Activated naive CD4-positive, alpha-beta T cell treated with anti-CD3 and anti-CD28 coated beads for 36 hours (primary cell): ENCODE measurements around the gene PLXNB1. TPM values are rescaled to one million over a fixed set of nuclear protein-coding genes. Genes with fewer than 3 reads are reported as not detected.
A peak's percentile ranks its signal among the peaks of the same experiment; 100 is the strongest.

Source experiments
- CTCF ChIA-PET: fragments of 350-600 bp; sonication (Branson Sonifier 250); formaldehyde crosslinking; loops from one replicate; lab custom pipeline; 2021; ENCODE audit warnings: antibody characterized with exemption; lab: Charles Lee
- DNase-seq: peaks from one replicate; pipeline ENCODE4 v3.0.0-alpha.2; 2020
- H3K27ac Mint-ChIP-seq: one replicate; pipeline ENCODE4 v1.8.0; 2021; ENCODE audit warnings: mild to moderate bottlenecking, mixed read lengths
- H3K27me3 Mint-ChIP-seq: one replicate; pipeline ENCODE4 v1.8.0; 2021; ENCODE audit warnings: low read depth, mixed read lengths
- H3K36me3 Mint-ChIP-seq: one replicate; pipeline ENCODE4 v1.8.0; 2021; ENCODE audit warnings: low read depth, mixed read lengths
- H3K4me1 Mint-ChIP-seq: one replicate; pipeline ENCODE4 v1.8.0; 2021; ENCODE audit warnings: low read depth, mixed read lengths
- H3K4me3 Mint-ChIP-seq: one replicate; pipeline ENCODE4 v1.8.0; 2021; ENCODE audit warnings: mild to moderate bottlenecking, moderate library complexity, mixed read lengths
- H3K9me3 Mint-ChIP-seq: one replicate; pipeline ENCODE4 v1.8.0; 2021; ENCODE audit warnings: mixed read lengths
- intact Hi-C: fragments of 100-400 bp; cut with micrococcal nuclease; formaldehyde crosslinking; loops from one replicate; pipeline ENCODE4 v1.15.1; 2023
- total RNA-seq, 2 experiments: library from RNA; stranded (reverse); gene quantifications; one replicate each; pipeline ENCODE4 v1.2.3, GENCODE V29; 2021

PLXNB1 gene
- total RNA-seq, 2 experiments from 2014 or later: 1.5 to 2.0 TPM

DNA sequence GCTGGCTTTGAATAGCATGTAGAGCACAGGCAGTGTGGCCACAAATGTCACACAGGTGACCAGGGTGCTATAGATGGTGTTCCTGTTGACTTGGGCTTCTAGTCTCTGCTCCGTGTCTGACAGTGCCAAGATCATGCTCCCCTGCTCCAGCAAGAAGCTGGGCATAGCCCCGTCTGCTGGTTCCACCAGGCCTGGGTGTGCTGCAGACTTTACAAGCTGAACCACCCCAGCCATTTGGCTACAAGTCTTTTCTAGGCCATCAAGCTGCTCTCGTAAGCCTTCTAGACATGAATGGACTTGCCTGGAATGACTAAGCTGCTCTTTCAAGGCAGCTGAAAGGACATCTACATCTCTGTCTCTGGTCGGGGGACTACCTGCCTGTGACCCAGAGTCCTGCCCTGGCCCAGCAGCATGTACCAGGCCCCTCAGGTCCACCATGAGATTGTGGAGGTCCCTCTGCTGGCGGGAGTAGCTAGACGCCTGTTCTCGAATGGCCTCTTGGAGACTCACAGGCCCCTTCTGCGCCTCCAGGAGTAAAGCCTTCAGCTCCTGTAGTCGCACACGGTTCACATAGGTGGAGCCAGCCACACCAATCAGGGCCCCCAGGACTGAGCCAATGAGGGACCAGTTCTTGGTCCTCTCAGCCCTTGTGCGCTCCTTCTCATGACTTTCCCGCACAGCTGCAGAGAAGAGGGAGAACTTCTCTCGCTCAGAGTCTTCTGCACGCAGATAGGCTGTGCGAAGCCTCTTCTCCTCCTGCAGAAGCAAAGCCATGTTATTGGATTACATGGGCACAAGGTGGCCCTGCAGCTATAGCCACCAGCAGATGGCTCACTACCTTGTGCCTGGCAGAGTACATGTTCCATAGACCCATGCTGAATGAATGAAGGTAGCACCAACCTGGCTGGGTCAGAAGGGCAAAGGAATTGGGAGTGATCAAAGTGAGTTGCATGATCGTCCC, 2.8 kb upstream of the PLXNB1 start:
- H3K27me3 Mint-ChIP-seq: peaks cover 7% of the 10 kb centered on the region
- H3K4me1 Mint-ChIP-seq: peaks cover 25% of the 10 kb centered on the region
- intact Hi-C loops: no loop called here
- H3K36me3 Mint-ChIP-seq: peaks cover 18% of the 10 kb centered on the region
- CTCF ChIA-PET: interaction anchor here (0.5 to 6.1 kb wide), 9 partner anchors 12 to 365 kb away, joined by 3 to 72 read pairs (median 4); partner anchors contain the start of gene PFKFB4
- no peak for DNase-seq
- no peak overlapping the region for H3K4me3 Mint-ChIP-seq
- peak overlapping the region; percentile 22 for H3K27ac Mint-ChIP-seq
- no peaks in the 10 kb centered on the region for H3K9me3 Mint-ChIP-seq

DNA sequence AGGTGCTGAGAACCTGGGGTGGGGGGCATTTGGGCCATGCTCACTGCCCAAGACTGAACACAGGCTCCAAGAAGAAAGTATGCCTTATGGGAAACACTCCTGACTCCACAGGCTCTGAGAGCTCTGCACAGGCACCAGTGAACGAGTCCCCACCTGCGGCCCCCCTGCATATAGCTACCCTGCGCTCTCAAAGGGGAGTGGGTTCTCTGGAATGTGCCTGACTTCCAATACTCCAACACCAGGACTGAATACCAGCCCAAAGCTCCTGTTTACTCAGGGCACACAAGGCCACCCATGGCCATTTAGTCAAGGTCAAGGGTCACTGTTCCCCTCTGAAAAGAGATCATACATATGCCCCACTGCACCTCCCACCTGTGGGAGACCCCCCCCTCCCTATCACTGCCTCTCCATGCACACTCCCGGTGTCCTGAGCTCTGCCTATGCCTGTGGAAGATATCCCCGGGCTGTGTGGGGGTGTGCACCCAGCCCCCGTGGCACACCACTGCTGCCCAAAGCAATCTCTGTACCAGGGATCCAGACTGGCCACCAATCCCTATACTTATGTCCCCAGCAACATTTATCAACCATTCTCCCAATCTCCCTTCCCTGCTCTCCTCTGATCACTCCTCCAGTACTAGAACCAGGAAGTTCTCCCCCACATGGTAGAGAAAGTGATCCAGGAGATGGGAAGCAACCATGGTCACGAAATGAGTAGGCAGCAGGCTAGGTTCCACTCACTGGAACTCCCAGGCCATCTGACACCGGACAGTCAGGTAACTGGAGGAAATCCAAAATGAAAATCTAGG, 1.5 kb upstream of the PLXNB1 start:
- H3K4me3 Mint-ChIP-seq: no peak overlapping the region
- intact Hi-C loops: no loop called here
- CTCF ChIA-PET: interaction anchor here (0.8 to 1.8 kb wide), 4 partner anchors 9 to 124 kb away, joined by 6 to 10 read pairs (median 6); partner anchors contain the start of genes CCDC51 and TMA7
- H3K4me1 Mint-ChIP-seq: peaks cover 23% of the 10 kb centered on the region
- peaks cover 7% of the 10 kb centered on the region for H3K27me3 Mint-ChIP-seq
- peak overlapping the region; percentile 48 for H3K27ac Mint-ChIP-seq
- no peaks in the 10 kb centered on the region for H3K9me3 Mint-ChIP-seq
- no peak for DNase-seq
- H3K36me3 Mint-ChIP-seq: peaks cover 18% of the 10 kb centered on the region

DNA sequence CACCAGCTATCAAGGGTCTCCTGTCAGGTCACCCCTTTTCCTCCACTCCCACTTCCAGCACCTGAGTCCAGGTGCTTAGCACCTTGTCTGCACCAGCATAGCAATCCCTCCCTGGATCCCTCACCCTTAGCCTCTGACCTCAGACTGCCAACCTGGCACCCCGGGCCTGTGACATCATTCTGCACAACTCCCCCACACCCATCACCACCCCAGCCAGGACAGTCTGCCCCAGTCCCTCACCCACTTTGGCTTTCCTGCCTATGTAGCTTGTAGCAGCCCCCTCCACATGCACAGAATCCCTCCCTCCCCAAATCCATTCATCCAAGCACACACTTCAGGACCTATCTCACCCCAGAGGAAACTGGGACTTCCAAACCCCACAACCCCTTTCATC, 819 bp upstream of the PLXNB1 start:
- CTCF ChIA-PET: interaction anchor here (1.5 to 1.8 kb wide), 2 partner anchors 9 to 30 kb away, joined by 6 read pairs; partner anchors contain the start of genes CCDC51 and TMA7

DNA sequence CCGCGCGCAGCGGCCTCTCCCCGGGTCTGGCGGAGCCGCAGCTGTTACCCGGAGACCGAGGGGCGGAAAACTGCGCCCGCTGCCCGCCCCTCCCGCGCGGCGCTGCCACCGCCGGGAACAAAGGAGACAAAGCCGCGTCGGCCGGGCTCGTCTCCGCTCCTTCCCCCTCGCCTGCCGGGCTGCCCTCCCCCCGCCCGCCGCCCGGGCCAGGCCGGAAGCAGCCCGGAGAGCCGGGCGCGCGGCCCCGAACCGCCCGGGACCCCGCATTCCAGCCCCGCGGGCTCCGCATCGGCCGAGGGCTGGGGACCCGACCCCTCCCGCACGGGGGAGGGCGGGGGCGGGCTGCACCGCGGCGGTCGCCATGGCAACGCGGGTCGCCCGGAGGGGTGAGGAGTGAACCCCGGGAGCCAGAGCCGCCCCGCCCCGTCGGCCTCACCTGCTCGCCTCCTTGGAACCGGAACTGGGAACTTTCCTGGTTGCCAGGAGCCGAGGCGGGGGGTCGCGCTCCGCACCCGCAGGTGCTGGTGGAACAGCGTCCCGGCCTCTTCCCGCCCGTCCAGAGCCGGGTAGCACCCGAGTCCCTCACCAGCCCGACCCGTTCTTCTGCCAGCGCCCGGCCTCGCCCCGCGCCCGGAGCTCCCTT, 448 bp downstream of the PLXNB1 start:
- intact Hi-C loops: no loop called here
- Mint-ChIP-seq H3K4me3 (peak overlapping the region; percentile 72), H3K27me3 (peaks cover 7% of the 10 kb centered on the region), H3K9me3 (no peaks in the 10 kb centered on the region), H3K4me1 (peaks cover 15% of the 10 kb centered on the region), H3K36me3 (peaks cover 18% of the 10 kb centered on the region), H3K27ac (no peak overlapping the region)
- CTCF ChIA-PET: interaction anchor here (1.8 kb wide), 1 partner anchor 11 kb away, joined by 6 read pairs; the partner anchor contains the start of genes CCDC51 and TMA7
- peak; percentile 49 for DNase-seq

More for the DNA sequence above, 819 bp upstream of the PLXNB1 start:
- Mint-ChIP-seq H3K27me3 (peaks cover 7% of the 10 kb centered on the region), H3K36me3 (peaks cover 18% of the 10 kb centered on the region), H3K27ac (no peak overlapping the region), H3K9me3 (no peaks in the 10 kb centered on the region), H3K4me1 (peaks cover 23% of the 10 kb centered on the region), H3K4me3 (peak overlapping the region; percentile 72)
- DNase-seq: no peak
- intact Hi-C loops: no loop called here

DNA sequence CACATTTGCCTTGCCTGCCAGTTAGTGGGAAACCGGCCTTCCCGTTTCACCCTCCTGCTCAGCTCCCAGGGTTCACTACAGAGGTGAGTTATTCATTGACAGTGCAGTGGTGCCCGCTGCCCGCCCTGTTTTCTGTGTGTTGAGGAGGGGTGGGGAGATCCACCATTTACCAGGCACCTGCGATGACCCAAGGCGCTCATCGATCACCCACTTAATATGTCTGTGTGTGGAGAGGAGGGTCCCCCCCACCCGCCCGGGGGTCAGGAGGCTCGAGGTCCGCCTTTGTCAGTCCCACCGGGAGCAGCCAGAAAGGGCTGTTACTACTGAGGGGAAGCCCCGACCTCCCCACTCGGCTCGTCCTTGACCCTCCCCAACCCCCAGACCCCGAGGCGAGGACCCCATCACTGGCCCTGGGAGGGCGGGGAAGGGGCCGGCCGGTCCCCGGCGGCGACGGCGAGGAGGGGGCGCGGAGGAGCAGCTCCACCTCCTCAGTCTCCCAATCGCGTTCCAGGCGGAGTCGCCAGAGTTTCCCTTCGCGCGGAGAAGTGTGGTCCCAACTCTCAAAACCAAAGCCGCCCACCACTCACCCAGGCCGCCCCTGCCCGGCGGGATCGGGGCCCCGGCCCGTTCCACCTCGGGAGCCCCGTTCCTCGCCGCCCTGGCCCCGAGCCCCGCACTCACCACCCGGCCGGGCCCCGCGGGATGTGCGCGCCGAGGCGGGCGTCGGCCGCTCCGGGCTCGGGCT, 1.1 kb downstream of the PLXNB1 start:
- peak overlapping the region; percentile 44 for H3K4me3 Mint-ChIP-seq
- no peaks in the 10 kb centered on the region for H3K9me3 Mint-ChIP-seq
- CTCF ChIA-PET: interaction anchor here (3.8 kb wide), 1 partner anchor 8 kb away, joined by 22 read pairs; no protein-coding TSS in a partner anchor
- H3K4me1 Mint-ChIP-seq: peaks cover 11% of the 10 kb centered on the region
- DNase-seq: no peak
- intact Hi-C loops: no loop called here
- no peak overlapping the region for H3K27ac Mint-ChIP-seq
- H3K36me3 Mint-ChIP-seq: peaks cover 14% of the 10 kb centered on the region
- H3K27me3 Mint-ChIP-seq: peaks cover 7% of the 10 kb centered on the region

DNA sequence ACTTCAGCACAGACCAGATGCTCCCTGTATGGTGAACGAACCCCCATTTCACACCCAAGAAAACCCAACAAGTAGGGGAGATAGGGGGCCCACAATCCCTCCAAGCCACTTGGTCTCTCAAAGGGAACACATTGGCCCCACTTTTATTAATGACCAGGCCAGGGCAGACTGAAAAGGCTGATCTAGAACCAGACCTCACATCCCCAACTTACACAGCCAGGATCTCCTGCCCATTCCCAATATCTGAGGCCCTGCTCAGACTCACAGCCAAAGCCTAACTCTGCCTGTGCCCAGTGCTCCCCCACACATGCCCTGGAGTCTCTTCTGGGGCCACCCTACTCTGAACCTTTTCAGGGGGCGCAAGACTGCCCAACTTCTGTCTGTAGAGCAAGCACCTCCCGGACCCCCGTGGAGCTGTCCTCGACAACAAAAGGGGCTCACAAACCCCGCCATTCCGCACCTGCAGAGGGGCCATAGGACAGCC, 1.8 kb downstream of the PLXNB1 start:
- H3K4me3 Mint-ChIP-seq: peak overlapping the region; percentile 44
- no peak overlapping the region for H3K27ac Mint-ChIP-seq
- H3K27me3 Mint-ChIP-seq: peaks cover 7% of the 10 kb centered on the region

DNA sequence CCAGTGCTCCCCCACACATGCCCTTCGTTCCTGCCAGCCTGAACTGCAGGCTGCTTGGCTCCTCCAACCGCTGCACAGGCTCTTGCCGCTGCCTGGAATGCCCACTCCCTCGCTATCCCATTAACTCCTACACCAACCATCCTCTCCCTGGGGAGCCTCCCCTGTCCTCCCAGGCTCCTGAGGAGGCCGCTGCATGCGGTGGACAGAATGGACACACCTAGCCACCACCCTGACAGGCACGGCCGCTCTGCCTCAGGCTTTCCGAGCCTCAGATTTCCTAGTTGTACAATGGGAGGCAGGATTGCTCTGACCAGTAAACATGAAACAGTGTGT, 2.3 kb downstream of the PLXNB1 start:
- no peak overlapping the region for H3K27ac Mint-ChIP-seq
- DNase-seq: no peak
- H3K36me3 Mint-ChIP-seq: peaks cover 13% of the 10 kb centered on the region
- CTCF ChIA-PET: interaction anchor here (3.8 kb wide), 1 partner anchor 9 kb away, joined by 22 read pairs; no protein-coding TSS in a partner anchor
- H3K4me3 Mint-ChIP-seq: peak overlapping the region; percentile 44
- H3K4me1 Mint-ChIP-seq: peaks cover 11% of the 10 kb centered on the region
- H3K27me3 Mint-ChIP-seq: peaks cover 7% of the 10 kb centered on the region
- intact Hi-C loops: no loop called here
- no peaks in the 10 kb centered on the region for H3K9me3 Mint-ChIP-seq

More for the DNA sequence above, 1.8 kb downstream of the PLXNB1 start:
- intact Hi-C loops: no loop called here
- Mint-ChIP-seq H3K36me3 (peaks cover 13% of the 10 kb centered on the region), H3K9me3 (no peaks in the 10 kb centered on the region), H3K4me1 (peaks cover 11% of the 10 kb centered on the region)
- no peak for DNase-seq
- CTCF ChIA-PET: interaction anchor here (3.8 kb wide), 1 partner anchor 8 kb away, joined by 22 read pairs; no protein-coding TSS in a partner anchor

DNA sequence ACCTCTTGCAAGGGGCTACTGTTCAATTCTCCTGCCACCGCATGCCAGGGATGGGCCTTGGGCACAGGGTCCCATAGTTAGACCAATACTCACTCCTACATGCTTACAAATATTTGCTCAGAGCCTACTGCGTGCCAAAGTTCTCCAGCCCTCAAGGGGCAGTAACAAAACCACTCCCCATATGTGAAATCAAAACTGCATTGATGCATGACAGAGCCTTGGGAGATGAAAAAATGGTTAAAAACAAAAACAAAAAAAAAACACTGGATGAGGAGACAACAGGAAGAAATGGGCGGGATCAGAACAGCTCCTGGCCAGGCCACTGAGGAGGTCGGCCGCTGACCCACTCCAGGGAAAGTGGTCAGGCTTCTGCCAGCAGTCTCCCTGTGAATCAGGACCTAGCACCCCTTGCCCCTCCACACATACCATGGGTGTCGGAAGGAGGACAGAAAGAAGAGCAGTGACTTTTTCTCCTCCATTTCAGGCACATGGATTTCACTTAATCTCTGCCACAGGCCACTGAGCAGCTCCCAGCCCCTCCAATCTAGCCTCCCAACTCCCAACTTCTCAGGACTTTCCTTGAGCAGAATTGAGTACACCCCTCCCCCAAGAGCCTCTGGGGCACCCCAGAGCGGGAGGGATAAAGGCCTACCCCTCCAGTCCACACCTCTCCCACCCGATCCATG, 2.8 kb downstream of the PLXNB1 start:
- CTCF ChIA-PET: interaction anchor here (3.8 kb wide), 1 partner anchor 9 kb away, joined by 22 read pairs; no protein-coding TSS in a partner anchor
- peaks cover 7% of the 10 kb centered on the region for H3K27me3 Mint-ChIP-seq
- H3K36me3 Mint-ChIP-seq: peaks cover 10% of the 10 kb centered on the region
- H3K27ac Mint-ChIP-seq: no peak overlapping the region
- no peak for DNase-seq
- H3K9me3 Mint-ChIP-seq: no peaks in the 10 kb centered on the region
- H3K4me3 Mint-ChIP-seq: no peak overlapping the region
- peaks cover 11% of the 10 kb centered on the region for H3K4me1 Mint-ChIP-seq
- intact Hi-C loops: no loop called here

DNA sequence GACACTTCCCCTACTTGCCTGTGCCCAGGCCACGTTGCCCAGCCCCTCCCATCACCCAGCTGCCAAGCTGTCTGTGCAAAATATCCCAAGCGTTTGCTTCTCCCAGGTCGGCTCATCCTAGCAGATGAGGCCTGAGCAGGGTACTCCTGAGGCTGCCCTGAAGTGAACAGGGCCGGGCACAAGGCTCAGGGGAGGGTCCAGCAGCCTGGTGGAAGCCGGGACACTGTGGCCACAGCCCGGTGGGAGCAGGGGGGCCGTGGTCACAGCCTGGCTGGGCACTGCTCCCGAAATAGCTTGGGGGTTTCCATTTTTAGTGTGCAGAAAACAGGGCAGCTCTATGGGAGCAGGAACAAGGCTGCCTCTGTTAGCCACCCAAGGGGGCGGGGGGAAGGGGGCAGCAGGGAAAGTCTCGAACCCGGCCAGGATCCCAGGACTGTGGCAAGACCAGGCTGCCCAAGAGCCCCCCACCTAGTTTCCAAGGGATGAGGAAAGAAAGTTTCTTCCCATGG, 3.4 kb downstream of the PLXNB1 start:
- intact Hi-C loops: no loop called here
- Mint-ChIP-seq H3K27me3 (peaks cover 7% of the 10 kb centered on the region), H3K27ac (no peak overlapping the region), H3K9me3 (no peaks in the 10 kb centered on the region), H3K36me3 (peaks cover 6% of the 10 kb centered on the region), H3K4me3 (no peak overlapping the region), H3K4me1 (peaks cover 11% of the 10 kb centered on the region)
- no peak for DNase-seq
- CTCF ChIA-PET: interaction anchor here (3.8 kb wide), 1 partner anchor 10 kb away, joined by 22 read pairs; no protein-coding TSS in a partner anchor

DNA sequence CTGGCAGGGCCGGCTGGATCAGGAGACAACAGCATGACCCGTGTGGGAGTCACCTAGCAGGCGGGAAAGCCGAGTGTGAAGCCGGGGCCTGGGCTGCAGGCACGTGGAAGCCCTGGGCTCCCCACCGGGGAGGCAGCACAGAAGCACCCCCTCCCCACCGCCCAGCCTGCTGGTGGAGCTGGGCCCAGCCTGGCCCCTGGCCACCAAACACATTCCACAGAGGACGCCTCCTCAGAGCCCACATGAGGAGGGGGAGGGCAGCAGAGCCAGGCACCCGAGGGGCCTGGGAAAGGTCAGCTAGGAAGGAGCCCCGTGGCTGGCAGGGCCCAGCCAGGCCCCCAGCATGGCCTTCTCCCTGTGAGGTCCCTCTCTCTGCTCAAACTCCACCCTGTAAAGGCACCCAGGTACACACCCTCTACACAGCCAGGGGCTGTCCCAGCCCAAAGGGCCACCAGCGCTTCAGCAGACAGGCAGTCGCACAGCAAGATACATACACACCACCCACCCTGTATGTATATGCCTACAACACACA, 4.5 kb downstream of the PLXNB1 start:
- Mint-ChIP-seq H3K36me3 (no peaks in the 10 kb centered on the region), H3K4me1 (peaks cover 5% of the 10 kb centered on the region), H3K27me3 (peaks cover 7% of the 10 kb centered on the region), H3K27ac (no peak overlapping the region), H3K9me3 (no peaks in the 10 kb centered on the region), H3K4me3 (no peak overlapping the region)
- CTCF ChIA-PET: interaction anchor here (3.8 kb wide), 1 partner anchor 11 kb away, joined by 22 read pairs; no protein-coding TSS in a partner anchor
- intact Hi-C loops: no loop called here
- DNase-seq: no peak
